H9 (cell line): ENCODE data around the gene ZNRF2. TPM values are rescaled to one million over a fixed set of nuclear protein-coding genes. Genes with fewer than 3 reads are reported as not detected.

Experiments
- DNase-seq: peaks from one replicate; pipeline ENCODE4 v3.0.0-alpha.2; 2017
- H2AFZ ChIP-seq: one replicate; pipeline ENCODE4 v1.6.1; 2013; ENCODE audit warnings: mild to moderate bottlenecking, low read length, control low read depth, moderate library complexity
- H2AK5ac ChIP-seq: 2 replicates; pipeline ENCODE4 v1.6.1; 2013; ENCODE audit warnings: low read length, control low read depth, mixed read lengths; ENCODE audit not compliant: insufficient read length
- H2BK120ac ChIP-seq: one replicate; pipeline ENCODE4 v1.6.1; 2013; ENCODE audit warnings: low read depth, mild to moderate bottlenecking, low read length, control low read depth, inconsistent platforms; ENCODE audit not compliant: poor library complexity, severe bottlenecking
- H2BK12ac ChIP-seq: 2 replicates; pipeline ENCODE4 v1.6.1; 2013; ENCODE audit warnings: low read length, control low read depth, mixed read lengths, low read depth; ENCODE audit not compliant: insufficient read length
- H2BK15ac ChIP-seq: 2 replicates; pipeline ENCODE4 v1.6.1; 2013; ENCODE audit warnings: low read depth, low read length, control low read depth
- H2BK20ac ChIP-seq: one replicate; pipeline ENCODE4 v1.6.1; 2013; ENCODE audit warnings: low read depth, mild to moderate bottlenecking, low read length, control low read depth, inconsistent platforms; ENCODE audit not compliant: poor library complexity, severe bottlenecking
- H2BK5ac ChIP-seq: 2 replicates; pipeline ENCODE4 v1.6.1; 2013; ENCODE audit warnings: low read length, control low read depth, mixed read lengths; ENCODE audit not compliant: insufficient read length
- H3K14ac ChIP-seq: 2 replicates; pipeline ENCODE4 v1.6.1; 2013; ENCODE audit warnings: low read length, control low read depth; ENCODE audit not compliant: insufficient read depth
- H3K18ac ChIP-seq: 2 replicates; pipeline ENCODE4 v1.6.1; 2013; ENCODE audit warnings: low read depth, mild to moderate bottlenecking, mixed read lengths, low read length, control low read depth; ENCODE audit not compliant: insufficient read length
- H3K23ac ChIP-seq: 2 replicates; pipeline ENCODE4 v1.6.1; 2013; ENCODE audit warnings: low read length, control low read depth, mixed read lengths, low read depth; ENCODE audit not compliant: insufficient read length
- H3K23me2 ChIP-seq: 2 replicates; pipeline ENCODE4 v1.6.1; 2013; ENCODE audit warnings: low read depth, mild to moderate bottlenecking, mixed read lengths, low read length, control low read depth; ENCODE audit not compliant: insufficient read length, poor library complexity, severe bottlenecking
- H3K27ac ChIP-seq: 2 replicates; pipeline ENCODE4 v1.5.1; 2013; ENCODE audit warnings: low read length, control low read depth, mixed read lengths, low read depth; ENCODE audit not compliant: insufficient read length
- H3K27me3 ChIP-seq: 2 replicates; pipeline ENCODE4 v1.6.1; 2013; ENCODE audit warnings: low read length, control low read depth, inconsistent platforms; ENCODE audit not compliant: insufficient read depth
- H3K4ac ChIP-seq: 2 replicates; pipeline ENCODE4 v1.6.1; 2013; ENCODE audit warnings: low read depth, mild to moderate bottlenecking, control low read depth, inconsistent platforms, low read length, moderate library complexity
- H3K4me1 ChIP-seq: 2 replicates; pipeline ENCODE4 v1.6.1; 2013; ENCODE audit warnings: low read length, control low read depth, inconsistent platforms; ENCODE audit not compliant: insufficient read depth
- H3K4me2 ChIP-seq: 2 replicates; pipeline ENCODE4 v1.6.1; 2013; ENCODE audit warnings: low read length, control low read depth, mixed read lengths; ENCODE audit not compliant: insufficient read length, insufficient read depth
- H3K56ac ChIP-seq: 2 replicates; pipeline ENCODE4 v1.6.1; 2013; ENCODE audit warnings: low read depth, mild to moderate bottlenecking, mixed read lengths, low read length, control low read depth; ENCODE audit not compliant: insufficient read length
- H3K79me1 ChIP-seq: 2 replicates; pipeline ENCODE4 v1.6.1; 2013; ENCODE audit warnings: low read depth, mild to moderate bottlenecking, moderate library complexity, low read length, control low read depth, inconsistent platforms; ENCODE audit not compliant: insufficient read depth, poor library complexity, severe bottlenecking
- H3K79me2 ChIP-seq: 2 replicates; pipeline ENCODE4 v1.6.1; 2013; ENCODE audit warnings: low read length, control low read depth, inconsistent platforms; ENCODE audit not compliant: insufficient read depth
- H3K9ac ChIP-seq: 2 replicates; pipeline ENCODE4 v1.6.1; 2013; ENCODE audit warnings: low read length, control low read depth, mixed read lengths; ENCODE audit not compliant: insufficient read length; ENCODE audit errors: extremely low read depth
- H3K9me3 ChIP-seq: one replicate; pipeline ENCODE4 v1.6.1; 2013; ENCODE audit warnings: low read depth, low read length, inconsistent platforms; ENCODE audit not compliant: control insufficient read depth
- H3T11ph ChIP-seq: one replicate; pipeline ENCODE4 v1.6.1; 2013; ENCODE audit warnings: mild to moderate bottlenecking, low read length, control low read depth, inconsistent platforms
- H4K20me1 ChIP-seq: one replicate; pipeline ENCODE4 v1.6.1; 2013; ENCODE audit not compliant: control insufficient read depth, insufficient read length, insufficient read depth
- H4K5ac ChIP-seq: 2 replicates; pipeline ENCODE4 v1.6.1; 2013; ENCODE audit warnings: low read depth, mild to moderate bottlenecking, mixed read lengths, low read length, control low read depth; ENCODE audit not compliant: insufficient read length
- H4K8ac ChIP-seq: replicated peaks from 2 replicates; pipeline ENCODE4 v1.6.1; 2013; ENCODE audit warnings: low read length, control low read depth, mixed read lengths, low read depth; ENCODE audit not compliant: insufficient read length
- H4K91ac ChIP-seq: 2 replicates; pipeline ENCODE4 v1.6.1; 2013; ENCODE audit warnings: low read depth, mild to moderate bottlenecking, moderate library complexity, mixed read lengths, low read length, control low read depth; ENCODE audit not compliant: insufficient read length
- H3K27ac Mint-ChIP-seq, 3 experiments: 2 replicates in 2 of 3; 3 replicates in 1 of 3; pipeline ENCODE4 v1.8.0; 2020 to 2021; ENCODE audit warnings: mixed read lengths in 3 of 3, mild to moderate bottlenecking in 1 of 3, moderate library complexity in 1 of 3
- H3K27me3 Mint-ChIP-seq: 2 replicates; pipeline ENCODE4 v1.8.0; 2021; ENCODE audit warnings: low read depth, mild to moderate bottlenecking, moderate library complexity, mixed read lengths
- H3K36me3 Mint-ChIP-seq, 3 experiments: 2 replicates in 2 of 3; 3 replicates in 1 of 3; pipeline ENCODE4 v1.8.0; 2020 to 2021; ENCODE audit warnings: low read depth in 3 of 3, mixed read lengths in 3 of 3; ENCODE audit not compliant: insufficient read depth in 1 of 3
- H3K4me1 Mint-ChIP-seq, 2 experiments: 2 replicates each; pipeline ENCODE4 v1.8.0; 2020; ENCODE audit warnings: mixed read lengths in 2 of 2
- H3K4me3 Mint-ChIP-seq, 2 experiments: 2 replicates in 1 of 2; 3 replicates in 1 of 2; pipeline ENCODE4 v1.8.0; 2020 to 2021; ENCODE audit warnings: mild to moderate bottlenecking in 2 of 2, mixed read lengths in 2 of 2, moderate library complexity in 1 of 2
- H3K9me3 Mint-ChIP-seq, 2 experiments: 2 replicates in 1 of 2; 3 replicates in 1 of 2; pipeline ENCODE4 v1.8.0; 2020; ENCODE audit warnings: mild to moderate bottlenecking in 2 of 2, mixed read lengths in 2 of 2, moderate library complexity in 1 of 2
- CTCF ChIP-seq: fragments of 200-600 bp; sonication (generic); conservative IDR thresholded peaks from 3 replicates; pipeline ENCODE4 v1.8.0; 2021; ENCODE audit warnings: antibody characterized with exemption, mild to moderate bottlenecking
- WGBS: extraction: QIAGEN DNeasy Blood & Tissue Kit; methylation state at CpG from one replicate; pipeline ENCODE4 v1.1.7; 2013; ENCODE audit warnings: missing lambda C conversion rate, low lambda C conversion rate, mixed read lengths; ENCODE audit not compliant: insufficient read length; ENCODE audit errors: extremely low coverage; 5-methylcytosine and 5-hydroxymethylcytosine counted together
- total RNA-seq: library from RNA; stranded (reverse); gene quantifications from 2 replicates; pipeline ENCODE4 v1.2.1, GENCODE V29; 2021

The ZNRF2 gene
- total RNA-seq, 1 experiment from 2014 or later: 16.5 TPM

- Histone ChIP-seq H2BK120ac (no peak overlapping the region), H3K56ac (no peak overlapping the region), H2AK5ac (no peak overlapping the region), H2BK5ac (no peak overlapping the region), H3K79me1 (no peaks in the 10 kb centered on the region), H4K91ac (no peak overlapping the region), H3K4ac (no peak overlapping the region), H3K23me2 (no peaks in the 10 kb centered on the region), H4K5ac (no peak overlapping the region), H3T11ph (no peak overlapping the region), H2AFZ (no peak overlapping the region), H3K4me1 (no peaks in the 10 kb centered on the region; the same call in 1 of the 2 replicates), H3K14ac (no peak overlapping the region), H3K18ac (no peak overlapping the region), H3K79me2 (no peaks in the 10 kb centered on the region), H3K9ac (no peak overlapping the region), H2BK20ac (no peak overlapping the region), H3K27ac (no peak overlapping the region), H3K27me3 (no peaks in the 10 kb centered on the region), H2BK12ac (no peak overlapping the region), H4K20me1 (no peaks in the 10 kb centered on the region), H2BK15ac (no peak overlapping the region), H3K4me2 (no peak overlapping the region), H4K8ac (no peak overlapping the region), H3K23ac (no peak overlapping the region), H3K9me3 (no peaks in the 10 kb centered on the region)
- Mint-ChIP-seq H3K27me3 (peaks cover 2% of the 10 kb centered on the region; the same call in 1 of the 2 replicates), H3K9me3 (no peaks in the 10 kb centered on the region; a peak in 1 of 5 replicates), H3K4me3 (no peak overlapping the region), H3K4me1 (peaks cover 16 to 25% of the 10 kb centered on the region in 2 experiments), H3K27ac (no peak overlapping the region), H3K36me3 (no peaks in the 10 kb centered on the region)
- no CpG with 5 or more reads among the region's 8 CpGs for WGBS
- no peak for DNase-seq
- no peak for TF ChIP-seq CTCF
These were observed 5.3 kb upstream of the ZNRF2 start for GRCh38 chr7:30278849-30279652.
